ENCODE data around the gene FCRL6.

FCRL6 gene

DNA sequence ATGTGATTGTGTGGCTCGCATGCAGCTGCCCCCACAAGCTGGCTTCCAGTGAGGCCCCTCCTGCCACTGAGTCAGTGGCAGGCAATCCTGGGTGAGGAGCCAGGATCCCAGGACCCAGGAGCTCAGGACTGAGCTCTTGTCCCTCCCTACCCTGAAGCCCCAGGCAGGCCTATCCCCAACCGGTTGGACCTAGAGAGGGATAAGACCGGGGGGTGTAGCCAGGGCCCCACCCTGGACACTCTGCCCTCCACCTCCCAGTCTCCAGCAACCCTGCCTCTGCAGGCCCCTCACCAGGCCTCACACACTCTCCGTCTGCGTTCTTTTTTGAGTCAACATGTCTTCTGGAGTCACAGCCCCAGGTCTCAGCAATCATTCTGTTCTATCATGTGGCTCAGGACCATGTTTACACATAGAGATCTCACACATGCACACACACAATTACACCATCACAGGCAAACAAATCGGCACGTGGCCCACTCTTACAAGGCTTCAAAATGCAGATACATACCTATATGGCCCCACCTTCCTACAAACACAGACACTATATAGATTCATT is 57.7 kb downstream of the FCRL6 start:
- H3K4me3 ChIP-seq (ENCODE audit: low read depth, low read length) = no peak overlapping the region
- TF ChIP-seq, protein P1, sequence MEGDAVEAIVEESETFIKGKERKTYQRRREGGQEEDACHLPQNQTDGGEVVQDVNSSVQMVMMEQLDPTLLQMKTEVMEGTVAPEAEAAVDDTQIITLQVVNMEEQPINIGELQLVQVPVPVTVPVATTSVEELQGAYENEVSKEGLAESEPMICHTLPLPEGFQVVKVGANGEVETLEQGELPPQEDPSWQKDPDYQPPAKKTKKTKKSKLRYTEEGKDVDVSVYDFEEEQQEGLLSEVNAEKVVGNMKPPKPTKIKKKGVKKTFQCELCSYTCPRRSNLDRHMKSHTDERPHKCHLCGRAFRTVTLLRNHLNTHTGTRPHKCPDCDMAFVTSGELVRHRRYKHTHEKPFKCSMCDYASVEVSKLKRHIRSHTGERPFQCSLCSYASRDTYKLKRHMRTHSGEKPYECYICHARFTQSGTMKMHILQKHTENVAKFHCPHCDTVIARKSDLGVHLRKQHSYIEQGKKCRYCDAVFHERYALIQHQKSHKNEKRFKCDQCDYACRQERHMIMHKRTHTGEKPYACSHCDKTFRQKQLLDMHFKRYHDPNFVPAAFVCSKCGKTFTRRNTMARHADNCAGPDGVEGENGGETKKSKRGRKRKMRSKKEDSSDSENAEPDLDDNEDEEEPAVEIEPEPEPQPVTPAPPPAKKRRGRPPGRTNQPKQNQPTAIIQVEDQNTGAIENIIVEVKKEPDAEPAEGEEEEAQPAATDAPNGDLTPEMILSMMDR (IDR thresholded peaks at IDR 0.05; ENCODE audit: borderline replicate concordance, insufficient read depth, low read depth, low read length) = no peak

DNA sequence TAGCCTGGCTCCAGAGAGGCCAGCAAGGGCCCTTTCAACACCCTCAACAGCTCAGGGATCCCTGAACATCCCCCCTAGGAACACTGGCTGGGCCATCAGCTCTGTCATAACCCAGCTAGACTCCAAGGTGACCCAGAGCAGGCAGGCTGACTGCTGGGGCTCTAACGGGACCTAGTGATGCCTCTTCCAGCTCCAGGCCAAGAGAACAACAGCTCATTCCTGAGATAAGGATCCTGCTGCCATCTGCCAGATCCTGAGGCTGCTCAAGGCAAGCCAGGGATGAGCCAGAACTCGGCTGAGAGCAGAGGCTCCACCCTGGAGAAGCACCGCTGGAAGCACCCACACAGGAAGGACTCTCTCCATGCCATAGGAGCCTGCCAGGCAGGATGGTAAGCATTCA is 58.3 kb downstream of the FCRL6 start:
- TF ChIP-seq, protein P1 (IDR thresholded peaks at IDR 0.05; ENCODE audit: borderline replicate concordance, insufficient read depth, low read depth, low read length) = no peak
- no peak overlapping the region for H3K4me3 ChIP-seq (ENCODE audit: low read depth, low read length)

DNA sequence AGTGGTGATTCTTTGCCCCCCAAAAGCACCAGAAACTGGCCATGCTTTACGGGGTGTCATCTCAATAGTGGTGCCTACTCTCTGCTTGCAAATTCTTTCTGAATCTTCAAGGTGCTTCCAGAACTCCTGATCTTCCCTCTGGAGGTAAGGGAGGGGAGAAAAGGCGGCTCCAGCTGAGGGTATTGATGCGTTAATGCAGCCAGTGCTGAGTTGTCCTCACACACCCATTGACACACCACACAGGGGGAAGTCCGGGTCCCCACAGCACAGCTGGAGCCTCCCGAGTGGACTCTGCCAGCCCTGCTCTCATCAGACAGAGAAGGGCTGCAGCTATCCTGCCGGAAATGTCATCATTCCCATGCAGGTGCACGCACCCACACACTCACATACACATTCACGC is 59.1 kb downstream of the FCRL6 start:
- H3K4me3 ChIP-seq (ENCODE audit: low read depth, low read length) = no peak overlapping the region
- TF ChIP-seq, protein P1 (IDR thresholded peaks at IDR 0.05; ENCODE audit: borderline replicate concordance, insufficient read depth, low read depth, low read length) = no peak

DNA sequence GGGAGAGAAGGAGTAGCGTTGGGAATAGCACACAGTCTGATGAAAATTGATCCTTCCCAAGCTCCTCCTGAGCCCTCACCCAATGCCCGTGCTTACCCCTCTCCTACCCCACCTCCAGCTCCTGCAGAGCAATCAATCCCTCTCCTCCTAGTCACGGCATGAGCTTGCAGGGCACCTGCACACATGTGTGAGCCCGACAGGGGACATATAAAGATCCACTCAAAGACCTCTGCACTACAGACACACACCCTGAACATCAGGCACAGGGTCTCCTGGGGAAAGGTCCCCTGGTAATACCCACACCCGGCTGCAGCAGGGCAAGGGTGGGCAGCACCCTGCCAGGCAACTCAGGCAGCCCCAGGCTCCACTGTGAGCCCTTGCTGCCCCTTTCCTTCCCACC is 59.9 kb downstream of the FCRL6 start:
- H3K4me3 ChIP-seq (ENCODE audit: low read depth, low read length) = no peak overlapping the region
- TF ChIP-seq, protein P1 (IDR thresholded peaks at IDR 0.05; ENCODE audit: borderline replicate concordance, insufficient read depth, low read depth, low read length) = no peak

DNA sequence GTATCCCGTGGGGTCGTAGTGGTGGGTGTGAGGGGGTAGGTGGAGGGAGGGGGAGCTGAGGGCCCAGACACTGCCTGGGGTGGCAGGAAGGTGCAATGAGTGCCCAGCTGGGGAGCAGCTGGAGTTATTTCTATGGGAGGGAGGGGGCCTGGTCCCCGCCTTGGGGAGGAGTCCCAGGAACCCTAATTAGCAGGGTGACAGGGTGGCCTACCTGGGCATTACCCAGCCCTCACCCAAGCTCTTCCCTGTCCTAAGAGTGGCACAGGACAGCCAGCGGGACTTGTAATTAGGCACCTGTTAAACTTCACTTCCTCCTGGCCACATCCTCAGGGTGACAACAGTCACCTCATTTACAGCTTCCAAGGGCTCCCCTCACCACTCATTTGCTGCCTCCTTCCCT is 60.4 kb downstream of the FCRL6 start, which contains the start of gene VSIG8:
Gene VSIG8, minus strand, starts transcription at position 101 of the 400 bp plus-strand sequence. CDS start 136 bp downstream, outside the sequence.
- TF ChIP-seq, protein P1 (IDR thresholded peaks at IDR 0.05; ENCODE audit: borderline replicate concordance, insufficient read depth, low read depth, low read length) = no peak
- H3K4me3 ChIP-seq (ENCODE audit: low read depth, low read length) = no peak within 1 kb of the TSS

DNA sequence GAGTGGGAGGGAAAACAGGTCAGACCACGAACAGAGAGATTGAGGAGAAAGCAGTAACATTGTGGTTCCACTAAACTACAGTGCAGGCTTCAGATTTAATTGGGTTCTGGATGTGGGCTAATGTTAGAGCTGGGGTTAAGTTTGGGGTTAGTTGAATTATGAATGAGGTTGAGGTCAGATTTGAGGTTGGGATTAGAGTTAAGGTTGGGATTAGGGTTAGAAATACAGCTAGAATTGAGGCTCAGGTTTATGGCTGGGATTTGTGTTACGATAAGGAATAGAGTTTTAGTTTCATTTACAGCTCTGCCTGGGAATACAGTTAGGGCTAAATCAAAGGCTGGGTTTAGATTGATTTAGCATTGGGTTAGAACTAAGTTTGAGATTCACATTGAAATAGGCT is 62.1 kb downstream of the FCRL6 start:
- no peak overlapping the region for H3K4me3 ChIP-seq (ENCODE audit: low read depth, low read length)
- TF ChIP-seq, protein P1 (IDR thresholded peaks at IDR 0.05; ENCODE audit: borderline replicate concordance, insufficient read depth, low read depth, low read length) = no peak
